H1 (cell line): Measurements from ENCODE around the gene CEP152.

ENCODE experiments used
- BCL11A ChIP-seq, 2 experiments: IDR thresholded peaks; one replicate each; pipeline ENCODE4 v1.6.1; 2011; ENCODE audit warnings: low read depth in 2 of 2, low read length in 2 of 2, mild to moderate bottlenecking in 2 of 2
- CEBPB ChIP-seq: IDR thresholded peaks from 2 replicates; pipeline ENCODE4 v1.6.1; 2012; ENCODE audit warnings: low read depth, low read length
- CREB1 ChIP-seq: IDR thresholded peaks from 2 replicates; pipeline ENCODE4 v1.6.1; 2012; ENCODE audit warnings: inconsistent platforms
- EGR1 ChIP-seq: IDR thresholded peaks from 2 replicates; pipeline ENCODE4 v1.6.1; 2011; ENCODE audit warnings: low read depth, low read length, borderline replicate concordance
- EP300 ChIP-seq, 2 experiments: IDR thresholded peaks; 1 replicate in 1 of 2; 2 replicates in 1 of 2; pipeline ENCODE4 v1.6.1; 2011 to 2012; ENCODE audit warnings: low read depth in 2 of 2, low read length in 2 of 2, mild to moderate bottlenecking in 2 of 2, borderline replicate concordance in 1 of 2, inconsistent platforms in 1 of 2, moderate library complexity in 1 of 2
- GABPA ChIP-seq: IDR thresholded peaks from 2 replicates; pipeline ENCODE4 v1.6.1; 2011; ENCODE audit warnings: mild to moderate bottlenecking, low read length, moderate library complexity, borderline replicate concordance; ENCODE audit not compliant: insufficient read depth
- GTF2F1 ChIP-seq: IDR thresholded peaks from 2 replicates; pipeline ENCODE4 v1.6.1; 2012; ENCODE audit warnings: low read depth, low read length, improper control_type of control experiment, borderline replicate concordance
- POLR2A ChIP-seq, 2 experiments: IDR thresholded peaks; 1 replicate in 1 of 2; 2 replicates in 1 of 2; pipeline ENCODE4 v1.6.1; 2011; ENCODE audit warnings: low read depth in 2 of 2, low read length in 2 of 2, mild to moderate bottlenecking in 2 of 2; ENCODE audit errors: control extremely low read depth in 1 of 2
- SP1 ChIP-seq: IDR thresholded peaks from 2 replicates; pipeline ENCODE4 v1.6.1; 2011; ENCODE audit warnings: low read depth, low read length
- YY1 ChIP-seq: IDR thresholded peaks from 2 replicates; pipeline ENCODE4 v1.6.1; 2011; ENCODE audit warnings: low read depth, mild to moderate bottlenecking, low read length
- TF ChIP-seq, protein P1 (sequence below), 3 experiments: IDR thresholded peaks; 1 replicate in 2 of 3; 2 replicates in 1 of 3; pipeline versions ENCODE4 v1.5.1 to v1.6.1; 2011; ENCODE audit warnings: low read length in 3 of 3, mild to moderate bottlenecking in 3 of 3, inconsistent platforms in 2 of 3, low read depth in 1 of 3, moderate library complexity in 1 of 3; ENCODE audit not compliant: insufficient read depth in 1 of 3; ENCODE audit errors: control extremely low read depth in 1 of 3
- TF ChIP-seq, protein P2 (sequence below): IDR thresholded peaks from 2 replicates; pipeline ENCODE4 v1.6.1; 2012; ENCODE audit warnings: inconsistent platforms

DNA sequence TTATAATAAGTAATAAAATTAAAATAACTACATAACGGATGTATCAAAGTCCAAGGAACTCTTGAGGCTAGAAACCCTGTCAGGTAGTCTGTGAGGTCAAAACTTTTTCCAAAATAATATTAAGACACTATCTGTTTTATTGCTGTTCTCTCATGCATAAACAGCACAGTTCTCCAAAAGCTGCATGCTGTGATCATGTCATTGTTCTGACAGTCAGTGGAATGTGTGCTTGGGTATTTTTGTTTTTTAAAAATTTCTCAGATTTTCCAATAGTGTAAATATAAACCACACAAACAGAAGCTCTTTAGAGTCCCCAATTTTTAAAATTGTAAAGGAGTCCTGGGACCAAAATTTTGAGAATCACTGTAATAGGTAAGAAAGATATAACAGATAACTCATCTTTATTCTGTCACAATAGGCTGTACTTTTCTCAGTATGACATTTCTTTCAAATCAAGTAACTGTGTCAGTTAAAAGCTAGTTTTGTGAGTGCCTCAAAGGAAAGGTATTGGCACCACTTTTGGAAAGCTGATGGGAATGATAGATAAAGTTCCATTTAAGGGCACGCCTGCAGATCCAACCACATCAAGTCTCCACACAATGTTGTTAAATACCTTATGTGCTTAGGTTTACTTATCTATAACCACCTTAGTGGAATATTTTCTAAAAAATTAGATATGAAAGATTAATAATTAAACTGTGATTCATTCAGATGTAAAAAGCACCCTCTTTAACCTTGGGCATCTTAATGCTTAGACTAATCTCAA is 49.3 kb downstream of the CEP152 start:
- TF ChIP-seq GTF2F1 (no peak), POLR2A (IDR thresholded peaks at IDR 0.05; ENCODE audit: control extremely low read depth in 1 of 2, low read depth in 2 of 2, low read length in 2 of 2) (no peak), BCL11A (IDR thresholded peaks at IDR 0.05; ENCODE audit: low read depth in 2 of 2, low read length in 2 of 2) (no peak), CEBPB (no peak), CREB1 (no peak), EP300 (IDR thresholded peaks at IDR 0.05; ENCODE audit: borderline replicate concordance in 1 of 2, low read depth in 2 of 2, low read length in 2 of 2) (no peak), EGR1 (no peak), YY1 (no peak), GABPA (no peak), SP1 (no peak)
- TF ChIP-seq, protein P1, sequence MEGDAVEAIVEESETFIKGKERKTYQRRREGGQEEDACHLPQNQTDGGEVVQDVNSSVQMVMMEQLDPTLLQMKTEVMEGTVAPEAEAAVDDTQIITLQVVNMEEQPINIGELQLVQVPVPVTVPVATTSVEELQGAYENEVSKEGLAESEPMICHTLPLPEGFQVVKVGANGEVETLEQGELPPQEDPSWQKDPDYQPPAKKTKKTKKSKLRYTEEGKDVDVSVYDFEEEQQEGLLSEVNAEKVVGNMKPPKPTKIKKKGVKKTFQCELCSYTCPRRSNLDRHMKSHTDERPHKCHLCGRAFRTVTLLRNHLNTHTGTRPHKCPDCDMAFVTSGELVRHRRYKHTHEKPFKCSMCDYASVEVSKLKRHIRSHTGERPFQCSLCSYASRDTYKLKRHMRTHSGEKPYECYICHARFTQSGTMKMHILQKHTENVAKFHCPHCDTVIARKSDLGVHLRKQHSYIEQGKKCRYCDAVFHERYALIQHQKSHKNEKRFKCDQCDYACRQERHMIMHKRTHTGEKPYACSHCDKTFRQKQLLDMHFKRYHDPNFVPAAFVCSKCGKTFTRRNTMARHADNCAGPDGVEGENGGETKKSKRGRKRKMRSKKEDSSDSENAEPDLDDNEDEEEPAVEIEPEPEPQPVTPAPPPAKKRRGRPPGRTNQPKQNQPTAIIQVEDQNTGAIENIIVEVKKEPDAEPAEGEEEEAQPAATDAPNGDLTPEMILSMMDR (IDR thresholded peaks at IDR 0.05; ENCODE audit: control extremely low read depth in 1 of 3, insufficient read depth in 1 of 3, low read depth in 1 of 3, low read length in 3 of 3) = no peak
- TF ChIP-seq, protein P2, sequence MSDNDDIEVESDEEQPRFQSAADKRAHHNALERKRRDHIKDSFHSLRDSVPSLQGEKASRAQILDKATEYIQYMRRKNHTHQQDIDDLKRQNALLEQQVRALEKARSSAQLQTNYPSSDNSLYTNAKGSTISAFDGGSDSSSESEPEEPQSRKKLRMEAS = no peak
